ENCODE measurements around the gene CADM2. TPM values are rescaled to one million over a fixed set of nuclear protein-coding genes. Genes with fewer than 3 reads are reported as not detected.

CADM2 gene
- total RNA-seq, 1 donor from 2014 or later, result 6.8 TPM

GRCh38 chr3:85159376-85159775 is 200.6 kb downstream of the CADM2 start:
- H4K20me1 ChIP-seq (ENCODE audit: low read depth), result no peaks in the 10 kb centered on the region
- peaks cover under 1% of the 10 kb centered on the region for H3K9me3 Mint-ChIP-seq
- no peaks in the 10 kb centered on the region for H3K27me3 Mint-ChIP-seq (ENCODE audit: insufficient read depth, low read depth)
- no peaks in the 10 kb centered on the region for H3K9me3 ChIP-seq (ENCODE audit: low read depth)
- H3K27ac Mint-ChIP-seq, result no peak overlapping the region
- no peak overlapping the region for H3K9ac ChIP-seq
- H3K27me3 ChIP-seq, result no peaks in the 10 kb centered on the region
- H3K36me3 Mint-ChIP-seq, result no peaks in the 10 kb centered on the region
- no peak overlapping the region for H3K27ac ChIP-seq
- no peak overlapping the region for H2AFZ ChIP-seq (replicated peaks)
- H3K4me3 ChIP-seq, result no peak overlapping the region
- no peak overlapping the region for H3K4me3 Mint-ChIP-seq
- H3K4me2 ChIP-seq, result no peak overlapping the region
- DNase-seq (ENCODE audit: low spot score), result no peak
- H3F3A ChIP-seq (ENCODE audit: low read depth), result no peaks in the 10 kb centered on the region
- TF ChIP-seq EZH2phosphoT487 (IDR thresholded peaks at IDR 0.05), result no peak
- TF ChIP-seq, protein P1, sequence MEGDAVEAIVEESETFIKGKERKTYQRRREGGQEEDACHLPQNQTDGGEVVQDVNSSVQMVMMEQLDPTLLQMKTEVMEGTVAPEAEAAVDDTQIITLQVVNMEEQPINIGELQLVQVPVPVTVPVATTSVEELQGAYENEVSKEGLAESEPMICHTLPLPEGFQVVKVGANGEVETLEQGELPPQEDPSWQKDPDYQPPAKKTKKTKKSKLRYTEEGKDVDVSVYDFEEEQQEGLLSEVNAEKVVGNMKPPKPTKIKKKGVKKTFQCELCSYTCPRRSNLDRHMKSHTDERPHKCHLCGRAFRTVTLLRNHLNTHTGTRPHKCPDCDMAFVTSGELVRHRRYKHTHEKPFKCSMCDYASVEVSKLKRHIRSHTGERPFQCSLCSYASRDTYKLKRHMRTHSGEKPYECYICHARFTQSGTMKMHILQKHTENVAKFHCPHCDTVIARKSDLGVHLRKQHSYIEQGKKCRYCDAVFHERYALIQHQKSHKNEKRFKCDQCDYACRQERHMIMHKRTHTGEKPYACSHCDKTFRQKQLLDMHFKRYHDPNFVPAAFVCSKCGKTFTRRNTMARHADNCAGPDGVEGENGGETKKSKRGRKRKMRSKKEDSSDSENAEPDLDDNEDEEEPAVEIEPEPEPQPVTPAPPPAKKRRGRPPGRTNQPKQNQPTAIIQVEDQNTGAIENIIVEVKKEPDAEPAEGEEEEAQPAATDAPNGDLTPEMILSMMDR (IDR thresholded peaks at IDR 0.05), result no peak
- TF ChIP-seq EZH2 (IDR thresholded peaks at IDR 0.05), result no peak
- peaks cover 4% of the 10 kb centered on the region for H3K4me1 Mint-ChIP-seq
- no peaks in the 10 kb centered on the region for H3K79me2 ChIP-seq (ENCODE audit: low read depth)
- peaks cover 4% of the 10 kb centered on the region for H3K4me1 ChIP-seq
- H3K36me3 ChIP-seq, result no peaks in the 10 kb centered on the region

GRCh38 chr3:85161544-85161943 is 202.8 kb downstream of the CADM2 start:
- Histone ChIP-seq H3K27me3 (no peaks in the 10 kb centered on the region), H3K4me3 (no peak overlapping the region), H4K20me1 (ENCODE audit: low read depth) (no peaks in the 10 kb centered on the region), H3F3A (ENCODE audit: low read depth) (no peaks in the 10 kb centered on the region), H3K79me2 (ENCODE audit: low read depth) (no peaks in the 10 kb centered on the region), H3K9me3 (ENCODE audit: low read depth) (no peaks in the 10 kb centered on the region), H3K4me1 (peaks cover 7% of the 10 kb centered on the region), H3K4me2 (no peak overlapping the region), H3K36me3 (no peaks in the 10 kb centered on the region), H3K27ac (no peak overlapping the region), H2AFZ (replicated peaks) (no peak overlapping the region), H3K9ac (no peak overlapping the region)
- Mint-ChIP-seq H3K27me3 (ENCODE audit: insufficient read depth, low read depth) (no peaks in the 10 kb centered on the region), H3K36me3 (no peaks in the 10 kb centered on the region), H3K4me3 (no peak overlapping the region), H3K27ac (no peak overlapping the region), H3K9me3 (no peaks in the 10 kb centered on the region), H3K4me1 (peaks cover 5% of the 10 kb centered on the region)
- TF ChIP-seq EZH2phosphoT487 (IDR thresholded peaks at IDR 0.05) (no peak), EZH2 (IDR thresholded peaks at IDR 0.05) (no peak)
- TF ChIP-seq, protein P1 (IDR thresholded peaks at IDR 0.05), result no peak
- DNase-seq (ENCODE audit: low spot score), result no peak

- Histone ChIP-seq H3K4me2 (no peak overlapping the region), H3K36me3 (no peaks in the 10 kb centered on the region), H2AFZ (replicated peaks) (no peak overlapping the region), H3K27ac (no peak overlapping the region), H3K9ac (no peak overlapping the region), H3K4me1 (peaks cover 7% of the 10 kb centered on the region), H3F3A (ENCODE audit: low read depth) (no peaks in the 10 kb centered on the region), H3K9me3 (ENCODE audit: low read depth) (no peaks in the 10 kb centered on the region), H3K27me3 (no peaks in the 10 kb centered on the region), H3K79me2 (ENCODE audit: low read depth) (no peaks in the 10 kb centered on the region), H3K4me3 (no peak overlapping the region), H4K20me1 (ENCODE audit: low read depth) (no peaks in the 10 kb centered on the region)
- TF ChIP-seq EZH2 (IDR thresholded peaks at IDR 0.05) (no peak), EZH2phosphoT487 (IDR thresholded peaks at IDR 0.05) (no peak)
- TF ChIP-seq, protein P1 (IDR thresholded peaks at IDR 0.05), result no peak
- DNase-seq (ENCODE audit: low spot score), result no peak
- no peak overlapping the region for H3K27ac Mint-ChIP-seq
- H3K36me3 Mint-ChIP-seq, result no peaks in the 10 kb centered on the region
- peaks cover 5% of the 10 kb centered on the region for H3K4me1 Mint-ChIP-seq
- H3K27me3 Mint-ChIP-seq (ENCODE audit: insufficient read depth, low read depth), result no peaks in the 10 kb centered on the region
- H3K4me3 Mint-ChIP-seq, result no peak overlapping the region
- H3K9me3 Mint-ChIP-seq, result no peaks in the 10 kb centered on the region
Measured at GRCh38 chr3:85162905-85163304, 204.1 kb downstream of the CADM2 start.

Data from neural progenitor cell (in vitro differentiated cells).